K562 (cell line): ENCODE data around the gene ABCC1. TPM values are rescaled to one million over a fixed set of nuclear protein-coding genes. Genes with fewer than 3 reads are reported as not detected.

ENCODE experiments used
- ATAC-seq: fragments of 200-7000 bp; cut with Tn5 transposase; 3 replicates; pipeline ENCODE4 v1.9.1; 2020; ENCODE audit warnings: moderate library complexity
- BruUV-seq: library from RNA; stranded (reverse); fragments of 400-500 nt; replicated peaks from 2 replicates; lab custom pipeline; 2021; lab: Mats Ljungman, UMichigan
- CTCF ChIA-PET: fragments of 300-600 bp; formaldehyde crosslinking; extraction: SDS; loops from one replicate; lab custom pipeline; 2021; ENCODE audit warnings: low intra/inter-chr PET ratio; lab: Yijun Ruan, JAX
- POLR2A ChIA-PET: fragments of 300-600, 350-650 bp; sonication (Branson Sonifier 250); formaldehyde crosslinking; extraction: SDS; loops from one replicate; lab custom pipeline; 2021; ENCODE audit warnings: antibody characterized with exemption, inconsistent platforms; lab: Yijun Ruan, JAX
- DNase-seq, 4 experiments: peaks; one replicate each; pipeline versions ENCODE4 v3.0.0 to v3.0.0-alpha.2; 2011 to 2018; ENCODE audit warnings: low spot score in 3 of 4, mixed read lengths in 3 of 4; ENCODE audit errors: extremely low read depth in 1 of 4
- FAIRE-seq: peaks from 2 replicates; lab custom pipeline; 2011; peaks lifted over from hg19 to GRCh38; lab: Jason Lieb, UNC
- H2AFZ ChIP-seq: 2 replicates; pipeline ENCODE4 v1.6.0; 2011; ENCODE audit warnings: low read depth, low read length, control low read depth, inconsistent platforms
- H3K27ac ChIP-seq: fragments of 200-600 bp; 3 replicates; pipeline ENCODE4 v1.8.0; 2011; ENCODE audit warnings: low read depth, mild to moderate bottlenecking, control low read depth, inconsistent platforms, low read length, moderate library complexity, mixed read lengths; ENCODE audit errors: extremely low read depth
- H3K27me3 ChIP-seq, 2 experiments: fragments of 300-600 bp in 1 of 2; 2 replicates in 1 of 2; 3 replicates in 1 of 2; pipeline versions ENCODE4 v1.6.0 to v1.8.0; 2011; ENCODE audit warnings: inconsistent platforms in 2 of 2, low read length in 2 of 2, mild to moderate bottlenecking in 1 of 2, mixed read lengths in 1 of 2, moderate library complexity in 1 of 2; ENCODE audit not compliant: control insufficient read depth in 2 of 2, insufficient read depth in 2 of 2
- H3K36me3 ChIP-seq: fragments of 300-600 bp; 3 replicates; pipeline ENCODE4 v1.8.0; 2011; ENCODE audit warnings: mild to moderate bottlenecking, low read length, inconsistent platforms; ENCODE audit not compliant: control insufficient read depth, insufficient read depth
- H3K4me1 ChIP-seq, 2 experiments: fragments of 200-600 bp in 1 of 2; replicated peaks in 1 of 2; 2 replicates in 1 of 2; 3 replicates in 1 of 2; pipeline versions ENCODE4 v1.5.1 to v1.8.0; 2011; ENCODE audit warnings: inconsistent platforms in 2 of 2, low read length in 2 of 2, mild to moderate bottlenecking in 1 of 2, mixed read lengths in 1 of 2, moderate library complexity in 1 of 2; ENCODE audit not compliant: control insufficient read depth in 2 of 2, insufficient read depth in 2 of 2
- H3K4me2 ChIP-seq: 2 replicates; pipeline ENCODE4 v1.6.1; 2011; ENCODE audit warnings: low read length, control low read depth, inconsistent platforms, mixed read lengths; ENCODE audit not compliant: insufficient read depth
- H3K4me3 ChIP-seq: fragments of 200-600 bp; sonication (generic), shearing (Covaris generic); 2 replicates; pipeline ENCODE4 v1.5.1; 2016; ENCODE audit warnings: control low read depth, inconsistent platforms
- H3K79me2 ChIP-seq: fragments of 200-600 bp; 3 replicates; pipeline ENCODE4 v1.8.0; 2011; ENCODE audit warnings: low read length, inconsistent platforms; ENCODE audit not compliant: control insufficient read depth, insufficient read depth
- H3K9ac ChIP-seq, 2 experiments: 2 replicates each; pipeline versions ENCODE4 v1.6.0 to v1.6.1; 2011; ENCODE audit warnings: low read depth in 2 of 2, low read length in 2 of 2, control low read depth in 1 of 2, inconsistent platforms in 1 of 2, mild to moderate bottlenecking in 1 of 2, mixed read lengths in 1 of 2; ENCODE audit not compliant: insufficient read depth in 1 of 2
- H3K9me1 ChIP-seq: one replicate; pipeline ENCODE4 v1.6.0; 2011; ENCODE audit warnings: inconsistent platforms, mild to moderate bottlenecking, low read length, moderate library complexity; ENCODE audit not compliant: control insufficient read depth, insufficient read depth
- H3K9me3 ChIP-seq: replicated peaks from 2 replicates; pipeline ENCODE4 v1.5.1; 2011; ENCODE audit warnings: low read depth, low read length, inconsistent platforms; ENCODE audit not compliant: control insufficient read depth, insufficient read depth
- H4K20me1 ChIP-seq: replicated peaks from 2 replicates; pipeline ENCODE4 v1.6.1; 2011; ENCODE audit warnings: low read length, inconsistent platforms, mixed read lengths; ENCODE audit not compliant: control insufficient read depth, insufficient read depth
- BCOR ChIP-seq: fragments of 450-650 bp; IDR thresholded peaks from 2 replicates; pipeline ENCODE4 v1.6.1; 2016
- CBX2 ChIP-seq: fragments of 200-600 bp; sonication (generic); IDR thresholded peaks from one replicate; pipeline ENCODE4 v1.6.1; 2012; ENCODE audit warnings: mild to moderate bottlenecking, low read length, inconsistent platforms; ENCODE audit not compliant: insufficient read depth, poor library complexity, severe bottlenecking
- CEBPB ChIP-seq: fragments of 450-650 bp; IDR thresholded peaks from 2 replicates; pipeline ENCODE4 v1.6.1; 2016; ENCODE audit warnings: missing genetic modification characterization, missing compliant biosample characterization
- CHD4 ChIP-seq: fragments of 200-600 bp; sonication (generic); IDR thresholded peaks from 3 replicates; pipeline ENCODE4 v1.6.1; 2012; ENCODE audit warnings: low read depth, mild to moderate bottlenecking, mixed read lengths, low read length, inconsistent platforms; ENCODE audit not compliant: insufficient read depth, insufficient replicate concordance, poor library complexity, severe bottlenecking
- DLX4 ChIP-seq: fragments of 250-450 bp; sonication (Bioruptor Pico); IDR thresholded peaks from 2 replicates; pipeline ENCODE4 v1.6.1; 2021; ENCODE audit warnings: mild to moderate bottlenecking
- FOXA1 ChIP-seq: fragments of 450-650 bp; IDR thresholded peaks from 2 replicates; pipeline ENCODE4 v1.6.1; 2016; ENCODE audit warnings: mild to moderate bottlenecking, borderline replicate concordance
- GTF3C2 ChIP-seq: IDR thresholded peaks from 3 replicates; pipeline ENCODE4 v1.6.1; 2011; ENCODE audit warnings: borderline replicate concordance, mild to moderate bottlenecking, moderate library complexity; ENCODE audit not compliant: insufficient read length; ENCODE audit errors: extremely low read depth
- KDM1A ChIP-seq, 2 experiments: fragments of 450-650 bp; IDR thresholded peaks; 2 replicates each; pipeline ENCODE4 v1.6.1; 2016; ENCODE audit warnings: mild to moderate bottlenecking in 2 of 2
- MCM2 ChIP-seq: fragments of 450-650 bp; IDR thresholded peaks from 2 replicates; pipeline ENCODE4 v1.6.1; 2017; ENCODE audit warnings: low read depth, mild to moderate bottlenecking
- MCM5 ChIP-seq: fragments of 450-650 bp; IDR thresholded peaks from 2 replicates; pipeline ENCODE4 v1.6.1; 2016; ENCODE audit warnings: low read depth
- NELFE ChIP-seq: IDR thresholded peaks from 2 replicates; pipeline ENCODE4 v1.6.1; 2011; ENCODE audit warnings: mild to moderate bottlenecking; ENCODE audit not compliant: insufficient read depth, insufficient read length
- PHTF2 ChIP-seq: fragments of 250-450 bp; sonication (Bioruptor Pico); IDR thresholded peaks from 2 replicates; pipeline ENCODE4 v1.5.0; 2021; ENCODE audit warnings: mild to moderate bottlenecking
- RFX7 ChIP-seq: fragments of 250-450 bp; sonication (Bioruptor Pico); IDR thresholded peaks from 2 replicates; pipeline ENCODE4 v1.5.1; 2021; ENCODE audit warnings: mild to moderate bottlenecking
- SMARCA4 ChIP-seq: fragments of 450-650 bp; IDR thresholded peaks from 2 replicates; pipeline ENCODE4 v1.6.1; 2016
- TAF7 ChIP-seq: fragments of 450-650 bp; IDR thresholded peaks from 2 replicates; pipeline ENCODE4 v1.6.1; 2016; ENCODE audit warnings: missing genetic modification characterization, missing compliant biosample characterization
- ZBED1 ChIP-seq: IDR thresholded peaks from 2 replicates; pipeline ENCODE4 v1.6.1; 2014
- ZBTB33 ChIP-seq: sonication (generic); formaldehyde crosslinking; IDR thresholded peaks from 2 replicates; pipeline ENCODE4 v1.8.1; 2023; ENCODE audit warnings: mild to moderate bottlenecking, missing genetic modification reagents
- ZEB2 ChIP-seq: fragments of 450-650 bp; IDR thresholded peaks from 2 replicates; pipeline ENCODE4 v1.6.1; 2016
- ZFP36 ChIP-seq: fragments of 150-350 bp; IDR thresholded peaks from 2 replicates; pipeline ENCODE4 v1.6.1; 2018; ENCODE audit warnings: low read length, low read depth; ENCODE audit not compliant: partially characterized antibody
- WGBS: fragments of 100-300 bp; shearing (Covaris generic); methylation state at CpG from one replicate; pipeline ENCODE4 v1.1.6; 2016; ENCODE audit warnings: low coverage, mixed read lengths; ENCODE audit not compliant: insufficient coverage; ENCODE audit errors: missing lambda C conversion rate; 5-methylcytosine and 5-hydroxymethylcytosine counted together
- in situ Hi-C: fragments of 300-500 bp; cut with MboI; formaldehyde crosslinking; loops from 4 replicates; pipeline ENCODE4 v1.15.0; 2018; ENCODE audit warnings: inconsistent platforms, mixed read lengths
- intact Hi-C: fragments of 100-400 bp; cut with micrococcal nuclease; formaldehyde crosslinking; loops from 2 replicates; pipeline ENCODE4 v1.14.2; 2022
- polyA plus RNA-seq, 8 experiments: library from polyadenylated mRNA; depleted of rRNA in 4 of 8; stranded (reverse) in 5 of 8; unstranded in 3 of 8; fragments of >200 nt; fragmentation: Nextera tagmentation in 2 of 8; fragmentation: Illumina TruSeq in 1 of 8; extraction: Ambion mirVana in 2 of 8; extraction: Trizol in 1 of 8; gene quantifications; 2 replicates each; pipeline versions ENCODE4 v1.2.1 to v1.2.3, GENCODE V29; 2011 to 2014; ENCODE audit warnings: inconsistent platforms in 1 of 8, missing spikeins in 1 of 8
- total RNA-seq, 7 experiments: library from RNA; depleted of rRNA in 6 of 7; stranded (reverse); fragments of >200 nt in 6 of 7; fragmentation: Illumina TruSeq in 2 of 7; extraction: Trizol in 2 of 7; gene quantifications; 2 replicates each; pipeline versions ENCODE4 v1.2.1 to v1.2.3, GENCODE V29; 2011 to 2021; ENCODE audit warnings: low replicate concordance in 1 of 7

ABCC1 gene
- total and polyA plus RNA-seq, 9 of the 15 experiments (the other 6 are each of a cell fraction or from before 2014, with no cell fraction given): 3.9 to 41.6 (median 10.0) TPM

GRCh38 chr16:15948532-15949209, 745 bp upstream of the ABCC1 start:
- Histone ChIP-seq H3K9me3 (no peaks in the 10 kb centered on the region), H3K9ac (peak overlapping the region; percentile 72 to 91), H4K20me1 (peaks cover 5% of the 10 kb centered on the region; the same call in 1 of the 2 replicates), H3K4me3 (peak overlapping the region; percentile 90), H3K9me1 (no peaks in the 10 kb centered on the region), H3K4me1 (peaks cover 21 to 27% of the 10 kb centered on the region in 2 experiments; a peak in 4 of 5 replicates), H3K79me2 (peaks cover 41% of the 10 kb centered on the region), H3K27me3 (no peaks in the 10 kb centered on the region), H3K4me2 (peak overlapping the region; percentile 89), H2AFZ (peak overlapping the region; percentile 97), H3K36me3 (0 out of 3 replicates have a peak, but pooled peaks cover 5% of the 10 kb centered on the region), H3K27ac (peak overlapping the region; percentile 77)
- FAIRE-seq: no peak
- intact Hi-C loops (loop anchor here (10.0 kb wide), 1 partner anchor 74 kb away; no protein-coding TSS in a partner anchor), in situ Hi-C loops (no loop called here)
- TF ChIP-seq MCM5 (no peak), NELFE (no peak), CBX2 (no peak), ZBED1 (no peak), MCM2 (no peak), GTF3C2 (peak; percentile 49), SMARCA4 (no peak), DLX4 (CRISPR knock-in tag) (no peak), ZFP36 (peak; percentile 22), CHD4 (no peak), PHTF2 (no peak), ZEB2 (0 out of 2 replicates have a peak, but pooled peaks have one; percentile 36), FOXA1 (no peak), CEBPB (tag) (no peak), BCOR (peak; percentile 41; the same call in 1 of the 2 replicates), RFX7 (CRISPR knock-in tag) (no peak), KDM1A (IDR thresholded peaks at IDR 0.05) (peak in 1 of 2 experiments; percentile 15; a peak in 1 of 4 replicates), TAF7 (tag) (no peak), ZBTB33 (peak; percentile 61; the same call in 1 of the 2 replicates)
- POLR2A ChIA-PET: no interaction called here
- CTCF ChIA-PET: no interaction called here
- 68% methylated on average over 18 of the region's 18 CpGs for WGBS
- no peak for ATAC-seq
- DNase-seq: no peak
- BruUV-seq: no TSS peak
